EH (cell line): ENCODE measurements around the gene COX19.
"Not testable (repeated sequence)": the region's sequence is repeated elsewhere in the genome, so short reads cannot be mapped to it uniquely, and the experiment has no call there.

Experiments
- DNase-seq: peaks from one replicate; pipeline ENCODE4 v3.0.0-alpha.2; 2015; ENCODE audit warnings: low read depth

COX19 gene

GRCh38 chr7:960972-961371, 14.4 kb downstream of the COX19 start:
- DNase-seq: not testable (repeated sequence)

- DNase-seq: no peak
These were observed 15.0 kb downstream of the COX19 start for GRCh38 chr7:960269-960871.

GRCh38 chr7:959740-960139, 15.6 kb downstream of the COX19 start:
- DNase-seq: not testable (repeated sequence)

GRCh38 chr7:959271-959670, 16.1 kb downstream of the COX19 start:
- DNase-seq: no peak

- DNase-seq: no peak
These were observed 16.8 kb downstream of the COX19 start for GRCh38 chr7:958221-959200.

GRCh38 chr7:957418-958220, 17.7 kb downstream of the COX19 start:
- no peak for DNase-seq

GRCh38 chr7:956031-956430, 19.3 kb downstream of the COX19 start:
- no peak for DNase-seq

GRCh38 chr7:954330-955238, 20.8 kb downstream of the COX19 start, which contains the start of gene ADAP1:
Gene ADAP1, minus strand, starts transcription at chr7:954680. Its CDS starts 203 bp downstream, at chr7:954477.
- DNase-seq: peak; percentile 50

- DNase-seq: peak; percentile 59
These were observed 21.6 kb downstream of the COX19 start for GRCh38 chr7:953547-954327.

- DNase-seq: no peak
These were observed 22.6 kb downstream of the COX19 start for GRCh38 chr7:952548-953441.

- no peak for DNase-seq
These were observed 23.3 kb downstream of the COX19 start for GRCh38 chr7:951881-952547.

GRCh38 chr7:949021-949934, 26.1 kb downstream of the COX19 start:
- DNase-seq: no peak

GRCh38 chr7:947391-948210, 27.7 kb downstream of the COX19 start:
- no peak for DNase-seq

- DNase-seq: no peak
These were observed 28.9 kb downstream of the COX19 start for GRCh38 chr7:946256-946996.

- no peak for DNase-seq
These were observed 29.6 kb downstream of the COX19 start for GRCh38 chr7:945556-946255.

GRCh38 chr7:945147-945555, 30.2 kb downstream of the COX19 start:
- no peak for DNase-seq
